Stimulated activated CD8-positive, alpha-beta memory T cell treated with anti-CD3 and anti-CD28 coated beads, Interleukin-4, amount 100 ng/mL, for 48 hours (primary cell): ENCODE data around the gene SRC.

ENCODE experiments used
- DNase-seq: peaks from one replicate; pipeline ENCODE4 v3.0.0-alpha.2; 2020

SRC gene

GRCh38 chr20:37397954-37398749, 52.2 kb downstream of the SRC start:
- no peak for DNase-seq

- DNase-seq: no peak
Measured at GRCh38 chr20:37398750-37399621, 53.0 kb downstream of the SRC start.

GRCh38 chr20:37401282-37401929, 55.5 kb downstream of the SRC start:
- DNase-seq: no peak

DNA sequence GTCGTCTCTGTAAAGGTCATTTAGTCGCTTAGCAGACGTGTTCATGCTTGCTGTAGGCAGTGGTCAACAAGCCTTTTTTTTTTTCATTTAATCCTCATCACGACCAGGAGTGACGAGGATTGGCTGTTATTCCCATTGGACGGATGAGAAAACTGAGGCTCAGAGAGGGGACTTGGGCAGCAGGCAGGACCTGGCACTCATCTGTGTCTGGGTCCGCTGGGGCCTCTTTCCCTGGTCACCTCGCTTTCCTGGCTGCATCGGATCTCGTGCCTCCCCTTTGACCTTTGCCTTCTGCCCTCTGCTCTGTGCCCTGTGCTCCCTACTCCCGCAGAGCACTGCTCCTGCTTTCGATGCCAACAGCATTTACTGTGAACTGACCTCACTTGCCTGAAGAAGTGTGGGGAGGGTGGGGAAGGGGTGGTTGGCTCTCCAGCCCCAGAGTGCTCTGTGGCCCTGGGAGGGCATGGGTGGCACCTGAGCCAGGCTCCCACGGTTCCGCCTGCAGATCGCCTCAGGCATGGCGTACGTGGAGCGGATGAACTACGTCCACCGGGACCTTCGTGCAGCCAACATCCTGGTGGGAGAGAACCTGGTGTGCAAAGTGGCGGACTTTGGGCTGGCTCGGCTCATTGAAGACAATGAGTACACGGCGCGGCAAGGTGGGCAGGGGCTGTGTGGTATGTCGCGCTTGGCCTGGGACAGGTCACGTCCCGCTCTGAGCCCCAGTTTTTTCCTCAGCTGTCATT, 56.2 kb downstream of the SRC start:
- DNase-seq: no peak

DNA sequence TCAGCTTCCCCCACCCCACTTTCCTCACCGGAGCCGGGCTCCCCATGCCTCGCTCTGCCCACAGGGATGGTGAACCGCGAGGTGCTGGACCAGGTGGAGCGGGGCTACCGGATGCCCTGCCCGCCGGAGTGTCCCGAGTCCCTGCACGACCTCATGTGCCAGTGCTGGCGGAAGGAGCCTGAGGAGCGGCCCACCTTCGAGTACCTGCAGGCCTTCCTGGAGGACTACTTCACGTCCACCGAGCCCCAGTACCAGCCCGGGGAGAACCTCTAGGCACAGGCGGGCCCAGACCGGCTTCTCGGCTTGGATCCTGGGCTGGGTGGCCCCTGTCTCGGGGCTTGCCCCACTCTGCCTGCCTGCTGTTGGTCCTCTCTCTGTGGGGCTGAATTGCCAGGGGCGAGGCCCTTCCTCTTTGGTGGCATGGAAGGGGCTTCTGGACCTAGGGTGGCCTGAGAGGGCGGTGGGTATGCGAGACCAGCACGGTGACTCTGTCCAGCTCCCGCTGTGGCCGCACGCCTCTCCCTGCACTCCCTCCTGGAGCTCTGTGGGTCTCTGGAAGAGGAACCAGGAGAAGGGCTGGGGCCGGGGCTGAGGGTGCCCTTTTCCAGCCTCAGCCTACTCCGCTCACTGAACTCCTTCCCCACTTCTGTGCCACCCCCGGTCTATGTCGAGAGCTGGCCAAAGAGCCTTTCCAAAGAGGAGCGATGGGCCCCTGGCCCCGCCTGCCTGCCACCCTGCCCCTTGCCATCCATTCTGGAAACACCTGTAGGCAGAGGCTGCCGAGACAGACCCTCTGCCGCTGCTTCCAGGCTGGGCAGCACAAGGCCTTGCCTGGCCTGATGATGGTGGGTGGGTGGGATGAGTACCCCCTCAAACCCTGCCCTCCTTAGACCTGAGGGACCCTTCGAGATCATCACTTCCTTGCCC, 57.4 kb downstream of the SRC start:
- DNase-seq: no peak

- no peak for DNase-seq
Measured at GRCh38 chr20:37404461-37404890, 58.5 kb downstream of the SRC start.

GRCh38 chr20:37405351-37405897, 59.5 kb downstream of the SRC start:
- no peak for DNase-seq

GRCh38 chr20:37406010-37406998, 60.4 kb downstream of the SRC start:
- peak; percentile 55 for DNase-seq

- DNase-seq: no peak
Measured at GRCh38 chr20:37407019-37407566, 61.2 kb downstream of the SRC start.

DNA sequence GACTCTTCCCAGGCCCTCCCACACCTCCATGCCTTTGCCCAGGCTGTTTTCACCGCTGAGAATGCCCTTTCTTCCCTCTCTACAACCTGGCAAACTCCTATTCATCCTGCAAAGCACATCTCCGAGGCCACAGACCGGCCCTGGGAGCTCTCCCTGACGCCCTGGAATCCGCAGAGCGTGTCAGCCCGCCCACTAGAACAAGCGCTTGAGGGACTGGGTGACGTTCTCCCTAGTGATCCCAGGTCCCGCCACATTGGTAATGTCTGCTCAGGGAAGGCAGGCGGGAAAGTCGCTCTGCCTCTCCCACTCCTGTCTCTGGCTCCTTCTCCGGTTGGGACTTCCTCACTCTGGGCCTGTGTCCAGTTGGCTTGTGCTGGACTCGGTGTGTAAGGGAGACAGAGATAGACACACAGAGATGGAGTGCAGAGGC, 61.6 kb downstream of the SRC start:
- DNase-seq: no peak

- DNase-seq: no peak
Measured at GRCh38 chr20:37408302-37409193, 62.6 kb downstream of the SRC start.

- DNase-seq: no peak
Measured at GRCh38 chr20:37411408-37412219, 65.7 kb downstream of the SRC start.

GRCh38 chr20:37413023-37413334, 67.0 kb downstream of the SRC start:
- DNase-seq: no peak

- DNase-seq: no peak
Measured at GRCh38 chr20:37413379-37413778, 67.4 kb downstream of the SRC start.

GRCh38 chr20:37414224-37415035, 68.5 kb downstream of the SRC start:
- DNase-seq: no peak

- no peak for DNase-seq
Measured at GRCh38 chr20:37415118-37416085, 69.5 kb downstream of the SRC start.
